HG03469 (cell line): ENCODE measurements around the gene PARP6.
"Not testable (repeated sequence)": the region's sequence is repeated elsewhere in the genome, so short reads cannot be mapped to it uniquely, and the experiment has no call there.

ENCODE experiments used
- ATAC-seq: cut with Tn5 transposase; IDR thresholded peaks from one replicate; pipeline ENCODE4 v1.9.1; 2021; ENCODE audit warnings: mild to moderate bottlenecking, moderate library complexity, moderate number of reproducible peaks; ENCODE audit not compliant: unreplicated experiment

Gene PARP6

GRCh38 chr15:72280751-72281150 is 8.4 kb upstream of the PARP6 start:
- no peak for ATAC-seq

- no peak for ATAC-seq
Observed at GRCh38 chr15:72278737-72279136, 6.4 kb upstream of the PARP6 start.

GRCh38 chr15:72276326-72276700 is 4.0 kb upstream of the PARP6 start:
- ATAC-seq = no peak

GRCh38 chr15:72275635-72276325 is 3.4 kb upstream of the PARP6 start:
- ATAC-seq = not testable (repeated sequence)

- ATAC-seq = no peak
Observed at GRCh38 chr15:72272997-72273352, 621 bp upstream of the PARP6 start.

DNA sequence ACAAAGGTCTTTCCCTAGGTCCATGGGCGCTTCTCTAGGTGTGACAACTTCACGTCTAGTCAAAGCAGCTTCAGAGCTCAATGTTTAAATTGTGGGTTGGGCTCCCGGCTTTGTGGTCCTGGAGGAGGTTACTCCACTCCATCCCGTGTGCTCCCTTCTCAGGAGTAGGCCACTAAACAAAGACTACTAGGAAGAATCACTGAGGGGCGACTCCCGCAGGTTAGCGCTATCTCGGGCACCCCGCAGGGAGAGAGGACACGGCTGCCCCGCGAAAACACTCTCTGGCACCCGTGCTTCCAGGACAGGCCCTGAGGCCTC is 500 bp downstream of the PARP6 start:
- peak; percentile 4 for ATAC-seq

DNA sequence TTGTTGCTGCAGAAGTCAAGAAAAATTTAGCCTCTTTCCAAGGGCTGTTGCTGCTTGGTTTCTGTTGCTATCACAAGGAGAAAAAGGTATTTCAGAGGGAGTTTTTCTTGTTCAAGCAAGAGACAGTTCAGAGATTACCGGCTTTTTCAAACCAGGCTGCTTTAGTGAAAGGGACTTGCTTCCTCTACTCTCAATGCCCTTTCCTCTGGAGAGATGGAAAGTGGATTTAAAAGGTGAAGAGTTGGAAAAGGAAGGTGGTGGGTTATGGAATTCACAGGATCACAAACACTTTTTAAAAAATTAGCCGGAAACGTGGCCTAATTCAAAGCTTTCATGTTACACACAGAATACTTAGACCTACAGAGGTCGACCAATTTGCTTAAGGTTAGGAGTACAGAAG is 1.1 kb downstream of the PARP6 start:
- ATAC-seq = no peak

DNA sequence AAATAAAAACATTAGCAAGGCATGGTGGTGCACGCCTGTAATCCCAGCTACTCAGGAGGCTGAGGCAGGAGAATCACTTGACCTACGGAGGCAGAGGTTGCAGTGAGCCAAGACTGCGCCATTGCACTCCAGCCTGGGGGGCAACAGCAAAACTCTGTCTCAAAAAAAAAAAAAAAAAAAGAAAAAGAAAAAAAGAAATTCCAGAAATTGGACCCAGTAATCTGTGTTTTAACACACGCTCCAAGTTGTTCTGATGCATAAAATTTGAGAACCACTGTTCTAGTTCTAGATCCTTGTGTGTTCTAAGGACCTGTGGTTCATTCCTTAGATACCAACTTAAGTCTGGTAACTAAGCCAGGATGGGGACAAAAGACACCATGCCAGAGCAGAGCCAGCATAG is 2.6 kb downstream of the PARP6 start:
- ATAC-seq = no peak

GRCh38 chr15:72265031-72265430 is 7.3 kb downstream of the PARP6 start:
- no peak for ATAC-seq

DNA sequence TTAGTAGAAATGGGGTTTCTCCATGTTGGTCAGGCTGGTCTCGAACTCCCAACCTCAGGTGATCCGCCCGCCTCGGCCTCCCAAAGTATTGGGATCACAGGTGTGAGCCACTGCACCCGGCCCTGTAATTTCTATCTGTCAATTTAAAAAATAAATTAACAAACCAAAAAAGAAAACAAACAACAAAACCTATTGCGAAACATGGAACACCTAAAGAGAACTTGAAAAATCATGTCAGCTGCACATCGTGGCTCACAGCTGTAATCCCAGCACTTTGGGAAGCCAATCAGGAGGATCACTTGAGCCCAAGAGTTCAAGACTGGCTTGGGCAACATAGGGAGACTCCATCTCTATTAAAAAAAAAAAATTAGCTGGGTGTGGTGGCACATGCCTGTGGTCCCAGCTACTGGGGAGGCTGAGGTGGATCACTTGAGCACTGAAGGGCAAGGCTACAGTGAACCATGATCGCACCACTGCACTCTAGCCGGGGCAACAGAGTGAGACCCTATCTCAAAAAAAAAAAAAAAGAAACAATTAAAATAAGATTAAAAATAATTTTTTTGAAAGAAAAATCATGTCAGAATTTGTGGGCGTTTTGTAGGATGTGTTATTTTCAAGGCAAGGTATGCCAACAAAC is 19.6 kb downstream of the PARP6 start:
- ATAC-seq = no peak

GRCh38 chr15:72249142-72249810 is 23.1 kb downstream of the PARP6 start:
- ATAC-seq = no peak

GRCh38 chr15:72248514-72248913 is 23.8 kb downstream of the PARP6 start:
- ATAC-seq = no peak

DNA sequence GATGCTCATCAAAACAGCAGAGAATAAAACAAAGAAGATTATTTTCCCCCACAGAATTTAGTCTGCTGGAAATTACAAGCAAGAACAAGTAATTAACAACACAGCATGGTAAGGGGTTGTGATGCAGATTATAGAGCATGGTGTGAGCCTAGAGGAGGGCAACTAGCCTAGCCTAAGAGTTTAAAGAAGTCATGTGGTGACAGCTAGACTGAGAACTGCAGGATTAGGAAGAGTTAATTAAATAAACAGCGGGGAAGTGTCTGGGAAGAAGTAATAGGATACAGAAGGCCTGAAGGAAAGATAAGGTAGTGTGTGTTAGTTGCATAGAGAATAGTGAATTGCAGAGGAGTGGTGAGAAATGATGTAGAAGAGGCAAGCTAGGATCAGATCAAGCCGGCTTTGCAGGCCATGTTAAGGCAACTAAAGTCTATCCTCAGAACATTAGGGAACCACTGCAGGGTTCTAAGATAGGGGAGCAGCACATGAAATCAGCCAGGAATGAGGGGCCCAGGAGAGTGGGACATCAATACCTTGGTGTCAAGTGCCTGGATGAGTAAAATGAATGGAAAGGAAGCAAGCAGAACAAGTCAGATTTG is 29.5 kb downstream of the PARP6 start:
- ATAC-seq = no peak

DNA sequence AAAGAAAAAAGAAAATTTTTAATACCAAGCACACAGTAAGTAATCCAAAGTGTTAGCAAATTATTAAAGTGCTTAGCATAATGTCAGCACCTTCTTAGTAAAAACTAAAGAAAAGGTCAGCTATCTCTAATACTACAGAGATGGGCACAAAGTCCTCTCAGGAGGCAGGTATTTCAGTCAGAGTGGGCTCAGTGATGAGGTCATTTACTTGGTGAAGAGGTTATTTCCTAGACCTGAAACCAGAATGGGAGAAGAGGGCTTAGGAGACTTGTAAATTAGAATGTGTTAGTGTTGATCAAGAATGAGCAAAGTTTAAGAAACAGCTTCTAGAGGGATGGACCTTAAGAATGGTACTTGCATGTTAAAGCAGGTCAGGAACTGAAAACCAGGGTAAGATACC is 32.7 kb downstream of the PARP6 start:
- ATAC-seq = no peak

- no peak for ATAC-seq
Observed at GRCh38 chr15:72238586-72238985, 33.8 kb downstream of the PARP6 start.

DNA sequence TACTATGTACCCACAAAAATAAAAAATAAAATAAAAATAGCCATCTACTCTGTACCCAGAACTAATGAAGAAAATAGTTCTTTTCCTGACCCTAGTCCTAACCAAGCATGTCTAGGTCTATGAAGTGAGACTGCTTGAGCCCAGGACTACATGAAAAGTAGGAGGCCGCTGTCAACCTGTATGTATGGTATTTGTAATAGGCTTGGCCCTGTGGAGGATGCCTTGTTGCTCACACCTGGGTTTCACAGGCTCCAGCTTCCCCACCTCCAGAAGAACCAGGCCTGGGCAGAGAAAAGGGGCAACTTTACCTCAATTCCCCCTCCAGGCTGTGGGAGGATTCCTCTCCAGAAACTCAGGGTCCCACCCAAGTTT is 34.5 kb downstream of the PARP6 start:
- no peak for ATAC-seq

DNA sequence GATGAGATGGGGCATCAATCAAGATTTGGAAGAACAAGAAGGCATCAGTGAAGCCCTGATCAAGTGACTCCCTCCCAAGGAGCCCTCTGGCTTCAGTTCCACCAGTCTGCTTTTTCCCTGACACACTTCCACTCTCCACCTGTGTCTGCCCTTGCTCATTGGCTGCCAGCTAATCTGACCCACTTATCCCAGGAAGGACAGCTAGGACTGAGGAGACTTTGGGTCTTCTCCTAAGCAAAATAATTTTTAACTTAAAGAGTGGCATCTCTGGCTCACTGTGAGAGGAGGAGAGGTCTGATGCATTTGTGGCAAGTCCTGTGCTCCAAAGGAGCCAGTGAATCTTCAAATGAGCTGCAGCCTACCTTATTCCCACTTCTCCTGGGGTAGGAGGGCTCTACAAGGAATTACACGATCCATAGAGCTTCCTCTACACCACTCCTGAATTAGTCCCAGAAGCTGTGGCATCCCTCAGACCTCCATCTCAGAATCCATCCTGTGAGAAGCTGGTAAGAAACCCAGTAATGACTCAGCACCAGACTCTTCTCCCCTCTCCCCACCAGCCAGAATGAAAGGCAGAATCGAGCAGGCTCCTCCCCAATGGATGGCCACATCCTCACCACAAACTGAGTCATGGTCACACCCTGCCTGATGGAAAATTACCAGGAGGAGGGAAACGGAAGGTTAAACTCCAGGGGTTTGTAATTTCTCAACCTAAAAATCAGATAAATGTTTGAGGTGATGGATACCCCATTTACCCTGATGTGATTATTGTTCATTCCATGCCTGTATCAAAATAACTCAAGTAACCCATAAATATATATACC is 35.1 kb downstream of the PARP6 start:
- ATAC-seq = peak; percentile 41

DNA sequence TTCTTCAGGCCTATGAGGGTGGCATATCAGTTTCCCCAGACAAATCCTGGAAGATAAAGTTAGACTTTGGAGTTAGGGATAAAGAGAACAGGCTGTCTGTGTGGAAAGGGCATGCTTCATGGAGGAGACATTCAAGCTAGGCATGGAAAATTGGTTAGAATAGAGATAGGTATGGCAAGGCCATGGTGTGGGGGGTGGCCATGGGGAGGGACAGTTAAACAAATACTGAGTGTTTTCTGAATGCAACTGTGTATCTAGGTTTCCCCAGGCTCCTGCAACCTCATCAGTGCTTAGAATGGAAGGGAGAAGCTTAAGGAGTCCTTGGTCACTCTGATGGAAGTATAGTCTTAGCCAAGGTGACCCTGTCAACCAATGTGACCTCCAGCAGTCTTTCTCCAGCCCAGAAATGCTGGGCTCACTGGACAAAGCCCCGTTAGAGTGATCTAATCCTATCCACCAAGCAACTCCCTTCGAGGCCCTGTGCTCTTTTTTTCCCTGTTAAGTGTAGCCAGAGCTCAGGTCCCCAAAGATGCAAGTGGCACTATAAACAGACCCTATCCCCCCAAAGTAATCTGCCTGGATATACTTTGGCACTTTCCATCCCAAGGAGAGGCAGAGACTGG is 35.9 kb downstream of the PARP6 start:
- no peak for ATAC-seq

- no peak for ATAC-seq
Observed at GRCh38 chr15:72235298-72235697, 37.1 kb downstream of the PARP6 start.

DNA sequence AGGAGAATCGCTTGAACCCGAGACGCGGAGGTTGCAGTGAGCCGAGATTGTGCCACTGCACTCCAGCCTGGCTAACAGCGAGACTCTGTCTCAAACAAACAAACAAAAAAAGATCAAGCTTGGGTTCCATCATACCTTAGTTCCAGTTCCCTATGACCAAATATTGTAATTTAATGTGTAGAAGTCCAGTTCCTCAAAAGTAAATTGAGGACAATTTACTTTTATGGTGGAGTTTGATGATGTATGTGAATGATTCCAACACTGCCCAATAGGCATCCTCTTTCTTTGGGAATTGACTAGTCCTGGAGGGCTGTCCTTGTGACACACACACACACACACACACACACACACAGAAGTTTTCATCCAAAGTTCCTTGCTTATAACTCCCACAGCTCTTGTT is 38.6 kb downstream of the PARP6 start:
- no peak for ATAC-seq
